CD4-positive, alpha-beta T cell treated with Interleukin-4 for 4 hours (primary cell): ENCODE data around the gene SPHK1.
"Not testable (repeated sequence)": the region's sequence is repeated elsewhere in the genome, so short reads cannot be mapped to it uniquely, and the experiment has no call there.

Experiments used
- DNase-seq: peaks from one replicate; pipeline ENCODE4 v3.0.0-alpha.2; 2020

Gene SPHK1

DNA sequence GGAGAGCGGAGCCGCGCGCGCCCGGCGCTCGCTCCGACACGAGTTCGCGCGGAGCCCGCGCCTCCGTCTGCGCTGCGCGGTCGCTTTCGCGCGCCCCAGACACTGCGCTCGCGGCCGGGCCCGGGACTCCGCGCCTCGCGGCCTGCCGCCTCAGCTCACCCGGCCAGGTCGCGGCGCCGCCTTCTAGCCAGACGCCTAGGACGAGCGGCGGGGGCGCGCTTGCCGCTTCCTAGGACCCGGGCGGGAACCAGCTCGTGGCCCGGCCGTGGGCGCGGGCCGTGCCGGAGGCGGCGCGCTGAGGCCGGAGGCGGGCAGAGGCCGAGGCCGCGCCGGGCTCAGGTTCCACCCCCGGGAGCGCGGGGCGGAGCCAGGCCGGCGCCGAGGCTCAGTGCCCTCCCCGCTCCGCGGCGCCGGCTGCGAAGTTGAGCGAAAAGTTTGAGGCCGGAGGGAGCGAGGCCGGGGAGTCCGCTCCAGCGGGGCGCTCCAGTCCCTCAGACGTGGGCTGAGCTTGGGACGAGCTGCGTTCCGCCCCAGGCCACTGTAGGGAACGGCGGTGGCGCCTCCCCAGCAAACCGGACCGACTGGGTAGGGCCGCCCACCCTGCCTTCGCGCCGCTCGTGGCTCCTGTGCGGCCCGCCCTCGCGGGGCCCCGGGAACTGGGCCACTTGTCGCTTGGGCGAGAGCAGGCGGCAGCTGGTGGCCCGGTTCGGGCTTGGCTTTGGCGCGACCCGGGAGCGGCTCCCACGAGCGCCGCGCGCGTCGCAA, at the start of gene SPHK1:
SPHK1 (plus strand) TSS at position 388 of the 765 bp plus-strand sequence. CDS start 1,036 bp downstream, outside the sequence.
- DNase-seq, result peak; percentile 30

DNA sequence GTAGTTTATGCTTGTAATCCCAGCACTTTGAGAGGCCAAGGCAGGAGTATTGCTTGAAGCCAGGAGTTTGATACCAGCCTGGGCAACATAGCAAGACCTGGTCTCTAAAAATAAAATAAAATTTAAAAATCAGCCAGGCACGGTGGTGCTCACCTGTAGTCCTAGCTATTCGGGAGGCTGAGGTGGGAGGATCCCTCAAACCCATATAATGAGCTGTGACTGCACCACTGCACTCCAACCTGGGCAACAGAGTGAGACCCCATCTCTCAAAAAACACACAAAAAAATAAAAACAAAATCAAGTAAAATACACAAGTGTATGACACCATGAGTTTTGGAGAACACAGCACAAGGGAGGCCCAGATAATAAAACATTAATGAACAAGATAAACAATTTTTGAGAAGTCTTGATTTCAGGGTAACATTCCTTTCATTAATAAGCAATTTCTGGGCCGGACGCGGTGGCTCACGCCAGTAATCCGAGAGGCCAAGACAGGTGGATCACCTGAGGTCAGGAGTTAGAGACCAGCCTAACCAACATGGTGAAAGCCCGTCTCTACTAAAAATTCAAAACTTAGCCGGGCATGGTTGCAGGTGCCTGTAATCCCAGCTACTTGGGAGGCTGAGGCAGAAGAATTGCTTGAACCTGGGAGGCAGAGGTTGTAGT, 48.6 kb upstream of the SPHK1 start:
- DNase-seq, result no peak

- DNase-seq, result no peak
These were observed 47.5 kb upstream of the SPHK1 start for GRCh38 chr17:76336756-76337412.

GRCh38 chr17:76337413-76337777, 47.0 kb upstream of the SPHK1 start:
- DNase-seq, result no peak

DNA sequence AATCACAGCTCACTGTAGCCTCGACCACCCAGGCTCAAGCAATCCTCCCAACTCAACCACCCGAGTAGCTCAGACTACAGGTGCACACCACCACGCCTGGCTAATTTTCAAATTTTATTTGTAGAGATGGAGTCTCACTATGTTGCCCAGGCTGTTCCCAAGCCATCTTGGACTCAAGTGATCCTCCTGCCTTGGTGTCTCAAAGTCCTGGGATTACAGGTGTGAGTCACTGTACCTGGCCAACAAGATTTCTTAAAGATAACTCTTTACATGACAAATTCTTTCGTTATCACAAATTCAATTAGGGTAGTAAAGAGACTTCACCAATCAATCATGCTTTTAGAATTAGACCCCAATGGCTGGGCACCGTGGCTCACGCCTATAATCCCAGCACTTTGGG, 43.1 kb upstream of the SPHK1 start:
- no peak for DNase-seq

- DNase-seq, result no peak
These were observed 41.3 kb upstream of the SPHK1 start for GRCh38 chr17:76343106-76343505.

DNA sequence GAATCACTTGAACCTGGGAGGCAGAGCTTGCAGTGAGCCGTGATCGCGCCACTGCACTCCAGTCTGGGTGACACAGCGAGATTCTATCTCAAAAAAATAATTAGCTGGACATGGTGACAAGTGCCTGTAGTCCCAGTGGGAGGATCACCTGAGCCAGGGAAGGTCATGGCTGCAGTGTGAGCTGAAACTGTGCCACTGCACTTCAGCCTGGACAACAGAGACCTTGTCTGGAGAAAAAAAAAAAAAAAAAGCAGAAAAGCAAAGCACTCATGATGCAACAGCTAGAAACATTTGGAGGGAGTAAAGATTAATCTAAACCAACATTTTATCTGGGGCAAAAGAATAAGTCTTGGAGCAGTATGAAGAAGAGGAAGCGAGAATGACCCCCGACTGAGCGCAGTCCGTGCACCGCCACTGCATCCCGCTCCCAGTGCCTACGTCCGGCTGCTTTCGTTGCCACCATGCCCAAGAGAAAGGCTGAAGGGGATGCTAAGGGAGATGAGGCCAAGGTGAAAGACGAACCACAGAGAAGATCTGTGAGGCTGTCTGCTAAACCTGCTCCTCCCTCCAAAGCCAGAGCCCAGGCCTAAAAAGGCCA, 38.9 kb upstream of the SPHK1 start:
- no peak for DNase-seq

DNA sequence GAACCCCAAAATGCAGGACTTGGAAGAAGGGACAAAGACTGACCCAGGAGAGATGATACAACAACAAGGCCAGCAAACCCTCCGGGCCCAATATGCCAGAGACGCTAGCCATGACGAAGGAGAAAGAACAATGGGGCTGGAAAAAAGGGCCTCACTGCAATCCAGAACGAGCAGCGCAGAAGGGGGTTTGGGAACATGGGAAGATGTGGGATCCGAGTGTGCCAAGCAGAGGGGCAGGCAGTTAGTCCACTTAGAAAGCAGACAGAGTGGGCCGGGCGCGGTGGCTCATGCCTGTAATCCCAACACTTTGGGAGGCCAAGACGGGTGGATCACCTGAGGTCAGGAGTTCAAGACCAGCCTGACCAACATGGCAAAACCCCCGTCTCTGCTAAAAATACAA, 37.5 kb upstream of the SPHK1 start:
- DNase-seq, result not testable (repeated sequence)

GRCh38 chr17:76350463-76350862, 33.9 kb upstream of the SPHK1 start:
- no peak for DNase-seq

GRCh38 chr17:76351526-76352071, 32.8 kb upstream of the SPHK1 start:
- DNase-seq, result no peak

GRCh38 chr17:76353004-76353598, 31.3 kb upstream of the SPHK1 start:
- no peak for DNase-seq

- DNase-seq, result peak; percentile 85
These were observed 30.7 kb upstream of the SPHK1 start, which contains the start of gene PRPSAP1 for GRCh38 chr17:76353599-76354316. TSS of gene PRPSAP1 (minus strand) at chr17:76353916. CDS start at chr17:76353703, 213 bp downstream.

DNA sequence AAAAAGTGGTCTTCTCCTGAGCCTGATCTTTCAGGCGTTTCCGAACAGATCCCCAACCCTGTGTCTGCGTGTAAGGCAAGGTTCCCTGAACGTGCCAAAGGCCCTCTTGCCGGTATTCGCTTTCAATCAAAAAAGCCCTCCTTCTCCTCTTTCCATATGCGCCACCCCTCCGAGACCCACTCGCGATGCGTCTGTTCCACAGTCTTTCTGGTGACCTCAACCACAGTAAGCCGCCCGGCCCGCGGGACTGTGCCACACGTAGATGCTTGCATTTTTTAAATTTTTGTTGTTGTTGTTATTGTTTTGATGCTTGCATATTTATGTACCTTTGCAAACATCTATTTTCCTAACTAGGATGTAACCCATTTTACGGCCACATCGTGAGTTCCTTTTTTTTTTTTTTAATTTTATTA, 30.1 kb upstream of the SPHK1 start:
- no peak for DNase-seq

- DNase-seq, result no peak
These were observed 29.6 kb upstream of the SPHK1 start for GRCh38 chr17:76354747-76355310.

DNA sequence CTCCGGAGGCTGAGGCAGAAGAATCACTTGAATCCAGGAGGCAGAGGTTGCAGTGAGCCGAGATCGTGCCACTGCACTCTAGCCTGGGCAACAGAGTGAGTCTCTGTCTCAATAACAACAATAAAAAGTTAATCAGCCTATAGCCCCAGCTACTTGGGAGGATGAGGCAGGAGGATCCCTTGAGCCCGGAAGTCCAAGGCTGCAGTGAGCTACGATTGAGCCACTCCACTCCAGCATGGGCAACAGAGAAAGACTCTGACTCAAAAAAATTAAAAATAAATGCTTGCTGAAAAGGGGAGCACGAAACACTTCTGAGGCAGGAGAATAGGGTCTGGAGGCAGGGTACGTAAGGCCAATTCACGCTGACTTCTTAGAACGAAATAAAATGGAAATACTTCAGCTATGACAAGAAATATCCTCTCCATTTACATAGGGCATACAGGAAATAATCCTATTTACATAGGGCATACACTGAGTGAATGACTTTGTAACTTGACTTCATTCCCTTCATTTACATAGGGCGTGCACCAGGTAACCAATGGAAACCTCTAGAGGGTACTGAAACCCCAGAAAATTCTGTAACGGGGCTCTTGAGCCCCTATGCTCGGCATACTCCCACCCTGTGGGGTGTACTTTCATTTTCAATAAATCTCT, 27.5 kb upstream of the SPHK1 start:
- DNase-seq, result no peak

- no peak for DNase-seq
These were observed 26.7 kb upstream of the SPHK1 start for GRCh38 chr17:76357597-76358158.

DNA sequence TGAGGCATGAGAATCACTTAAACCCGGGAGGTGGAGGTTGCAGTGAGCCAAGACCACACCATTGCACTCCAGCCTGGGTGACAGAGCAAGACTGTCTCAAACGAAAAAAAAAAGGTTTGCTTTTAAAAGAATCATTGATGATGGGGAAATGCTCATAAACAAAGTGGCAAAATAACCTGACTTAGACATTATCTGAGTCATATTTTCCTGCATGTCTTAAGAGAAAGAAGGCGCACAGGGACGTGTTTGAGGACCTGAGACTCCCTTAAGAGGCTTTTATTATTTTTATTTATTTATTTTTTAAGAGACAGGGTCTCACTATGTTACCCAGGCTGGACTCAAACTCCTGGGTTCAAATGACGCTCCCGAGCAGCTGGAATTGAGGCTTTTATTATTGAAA, 25.0 kb upstream of the SPHK1 start:
- no peak for DNase-seq

- DNase-seq, result not testable (repeated sequence)
These were observed 24.6 kb upstream of the SPHK1 start for GRCh38 chr17:76359776-76360175.

DNA sequence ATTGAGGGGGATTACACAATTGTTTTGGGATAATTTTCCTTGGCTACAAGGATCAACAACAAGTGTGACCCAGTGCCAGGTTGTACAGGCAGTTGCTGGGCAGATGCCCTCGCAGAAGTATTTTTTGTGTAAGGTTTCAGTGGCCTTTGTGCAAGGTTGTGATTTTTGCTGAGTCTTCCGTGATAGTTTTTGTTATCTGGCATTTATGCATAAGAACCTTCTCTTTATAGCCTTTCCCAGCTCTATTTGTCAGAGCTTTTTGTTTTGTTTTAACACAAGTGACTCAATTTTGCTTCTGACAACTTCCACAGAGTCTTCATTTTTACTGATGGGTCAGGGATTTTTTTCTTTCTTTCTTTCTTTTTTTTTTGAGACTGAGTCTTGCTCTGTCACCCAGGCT, 23.9 kb upstream of the SPHK1 start:
- DNase-seq, result no peak

- no peak for DNase-seq
These were observed 21.1 kb upstream of the SPHK1 start for GRCh38 chr17:76363107-76363842.
